T-cell (primary cell): ENCODE measurements around the gene TXN2. TPM values are rescaled to one million over a fixed set of nuclear protein-coding genes. Genes with fewer than 3 reads are reported as not detected.

Experiments
- ATAC-seq, 4 experiments: fragments of 200-7000 bp in 3 of 4; fragments of 150-1000 bp in 1 of 4; cut with Tn5 transposase; replicated peaks in 1 of 4; 1 replicate in 3 of 4; 2 replicates in 1 of 4; pipeline ENCODE4 v1.10.0; 2021; ENCODE audit warnings: moderate library complexity in 3 of 4, mild to moderate bottlenecking in 2 of 4, moderate number of reproducible peaks in 1 of 4
- CTCF ChIA-PET, 2 donors: fragments of 300-600 bp; sonication (Branson Sonifier 250); formaldehyde crosslinking; loops; one replicate each; lab custom pipeline; 2022; ENCODE audit warnings: antibody characterized with exemption in 2 of 2; lab: Charles Lee
- POLR2A ChIA-PET, 2 donors: fragments of 300-600 bp; sonication (Branson Sonifier 250); formaldehyde crosslinking; loops; one replicate each; lab custom pipeline; 2022; ENCODE audit warnings: antibody characterized with exemption in 2 of 2; lab: Charles Lee
- DNase-seq, 35 experiments: peaks; one replicate each; pipeline versions ENCODE4 v3.0.0 to v3.0.0-alpha.2; 2013 to 2023
- H3K27ac ChIP-seq: one replicate; pipeline ENCODE4 v1.5.1; 2013; ENCODE audit warnings: low read length
- H3K27me3 ChIP-seq, 2 experiments: replicated peaks in 1 of 2; 1 replicate in 1 of 2; 2 replicates in 1 of 2; pipeline versions ENCODE4 v1.6.1 to v1.7.0; 2013; ENCODE audit warnings: low read length in 1 of 2, mixed read lengths in 1 of 2; ENCODE audit not compliant: control insufficient read depth in 2 of 2, insufficient read depth in 2 of 2; ENCODE audit errors: extremely low read depth in 1 of 2
- H3K36me3 ChIP-seq, 2 donors: 1 replicate in 1 of 2; 2 replicates in 1 of 2; pipeline versions ENCODE4 v1.6.1 to v1.7.0; 2013; ENCODE audit warnings: low read length in 1 of 2; ENCODE audit not compliant: control insufficient read depth in 2 of 2, insufficient read depth in 1 of 2; ENCODE audit errors: extremely low read depth in 1 of 2
- H3K4me1 ChIP-seq, 2 experiments: 1 replicate in 1 of 2; 2 replicates in 1 of 2; pipeline versions ENCODE4 v1.6.1 to v1.7.0; 2013; ENCODE audit warnings: low read length in 2 of 2, mixed read lengths in 1 of 2; ENCODE audit not compliant: insufficient read depth in 2 of 2, control insufficient read depth in 1 of 2; ENCODE audit errors: extremely low read depth in 1 of 2
- H3K4me3 ChIP-seq, 2 donors: 1 replicate in 1 of 2; 2 replicates in 1 of 2; pipeline versions ENCODE4 v1.5.1 to v1.7.0; 2013; ENCODE audit warnings: mild to moderate bottlenecking in 2 of 2, low read length in 1 of 2, moderate library complexity in 1 of 2; ENCODE audit not compliant: control insufficient read depth in 1 of 2; ENCODE audit errors: extremely low read depth in 1 of 2
- H3K9me3 ChIP-seq: 2 replicates; pipeline ENCODE4 v1.7.0; 2013
- H3K27ac Mint-ChIP-seq, 2 donors: one replicate each; pipeline ENCODE4 v1.8.0; 2020 to 2021; ENCODE audit warnings: mild to moderate bottlenecking in 2 of 2, mixed read lengths in 2 of 2
- H3K27me3 Mint-ChIP-seq, 2 donors: one replicate each; pipeline ENCODE4 v1.8.0; 2021 to 2022; ENCODE audit warnings: mixed read lengths in 2 of 2
- H3K36me3 Mint-ChIP-seq: one replicate; pipeline ENCODE4 v1.8.0; 2021; ENCODE audit warnings: mixed read lengths
- H3K4me1 Mint-ChIP-seq, 3 donors: one replicate each; pipeline ENCODE4 v1.8.0; 2020 to 2022; ENCODE audit warnings: mixed read lengths in 3 of 3, mild to moderate bottlenecking in 1 of 3
- H3K4me3 Mint-ChIP-seq, 3 donors: one replicate each; pipeline ENCODE4 v1.8.0; 2020 to 2022; ENCODE audit warnings: mild to moderate bottlenecking in 3 of 3, mixed read lengths in 3 of 3, moderate library complexity in 3 of 3
- H3K9me3 Mint-ChIP-seq, 3 donors: one replicate each; pipeline ENCODE4 v1.8.0; 2020 to 2022; ENCODE audit warnings: mixed read lengths in 3 of 3
- WGBS: methylation state at CpG from one replicate; pipeline ENCODE4 v1.1.5; 2013; ENCODE audit warnings: missing lambda C conversion rate; ENCODE audit not compliant: insufficient coverage; 5-methylcytosine and 5-hydroxymethylcytosine counted together
- total RNA-seq, 35 experiments: library from RNA in 6 of 35; stranded (reverse) in 6 of 35; fragments of 120-200 nt in 1 of 35; gene quantifications; one replicate each; pipeline versions ENCODE4 v1.2.1 to v1.2.4 and lab custom pipeline; 2013 to 2026

The TXN2 gene
- total RNA-seq, 5 donors from 2014 or later (not counting 1 experiment from before 2014, with no cell fraction given), result 36.9 to 47.6 (median 45.4) TPM

DNA sequence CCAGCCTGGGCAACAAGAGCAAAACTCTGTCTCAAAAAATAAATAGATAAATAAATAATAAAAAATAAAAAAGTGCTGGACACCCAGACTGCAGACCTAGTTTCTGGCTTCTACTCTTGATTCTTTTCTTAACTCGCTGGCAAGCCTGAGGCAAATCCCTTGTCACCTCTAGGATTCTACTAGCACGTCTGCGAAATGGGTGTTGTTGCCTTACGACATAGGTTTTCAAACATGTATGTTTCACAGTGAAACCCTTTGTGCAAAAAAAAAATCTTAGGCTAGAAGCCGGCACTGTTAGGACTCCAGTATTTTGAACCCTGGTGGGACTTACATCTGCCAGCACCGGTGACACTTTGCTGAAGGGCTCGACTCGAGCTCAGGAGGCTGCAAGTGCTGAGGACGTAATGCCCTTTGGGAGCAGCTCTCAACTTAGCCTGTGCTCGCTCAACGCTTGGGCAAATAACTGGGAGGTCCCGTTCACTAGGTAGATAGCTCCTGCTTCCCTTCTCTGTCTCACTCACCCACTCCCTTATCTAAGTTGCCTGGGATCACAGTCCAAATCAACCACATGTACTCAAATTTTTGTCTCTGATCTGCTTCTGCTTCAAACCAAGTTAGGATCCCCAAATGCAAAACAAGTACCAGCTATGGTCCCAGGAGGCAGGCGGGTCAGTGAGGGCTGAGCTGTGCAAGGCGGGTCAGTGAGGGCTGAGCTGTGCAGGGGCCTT, 59.0 kb downstream of the TXN2 start:
- H3K27ac ChIP-seq, result no peak overlapping the region
- DNase-seq, result no peak
- H3K4me1 Mint-ChIP-seq, result peaks cover 26 to 33% (median 32%) of the 10 kb centered on the region in 3 donors
- H3K4me3 ChIP-seq, result no peak overlapping the region
- ChIA-PET CTCF (no interaction called here), POLR2A (no interaction called here)
- peaks cover 8 to 34% of the 10 kb centered on the region in 2 experiments for H3K4me1 ChIP-seq
- 93% methylated on average over 11 of the region's 14 CpGs for WGBS
- no peak overlapping the region for H3K4me3 Mint-ChIP-seq
- H3K27me3 Mint-ChIP-seq, result no peaks in the 10 kb centered on the region
- no peak for ATAC-seq
- H3K27me3 ChIP-seq, result no peaks in the 10 kb centered on the region
- no peaks in the 10 kb centered on the region for H3K36me3 ChIP-seq
- H3K36me3 Mint-ChIP-seq, result no peaks in the 10 kb centered on the region
- H3K9me3 Mint-ChIP-seq, result no peaks in the 10 kb centered on the region
- no peaks in the 10 kb centered on the region for H3K9me3 ChIP-seq
- no peak overlapping the region for H3K27ac Mint-ChIP-seq

DNA sequence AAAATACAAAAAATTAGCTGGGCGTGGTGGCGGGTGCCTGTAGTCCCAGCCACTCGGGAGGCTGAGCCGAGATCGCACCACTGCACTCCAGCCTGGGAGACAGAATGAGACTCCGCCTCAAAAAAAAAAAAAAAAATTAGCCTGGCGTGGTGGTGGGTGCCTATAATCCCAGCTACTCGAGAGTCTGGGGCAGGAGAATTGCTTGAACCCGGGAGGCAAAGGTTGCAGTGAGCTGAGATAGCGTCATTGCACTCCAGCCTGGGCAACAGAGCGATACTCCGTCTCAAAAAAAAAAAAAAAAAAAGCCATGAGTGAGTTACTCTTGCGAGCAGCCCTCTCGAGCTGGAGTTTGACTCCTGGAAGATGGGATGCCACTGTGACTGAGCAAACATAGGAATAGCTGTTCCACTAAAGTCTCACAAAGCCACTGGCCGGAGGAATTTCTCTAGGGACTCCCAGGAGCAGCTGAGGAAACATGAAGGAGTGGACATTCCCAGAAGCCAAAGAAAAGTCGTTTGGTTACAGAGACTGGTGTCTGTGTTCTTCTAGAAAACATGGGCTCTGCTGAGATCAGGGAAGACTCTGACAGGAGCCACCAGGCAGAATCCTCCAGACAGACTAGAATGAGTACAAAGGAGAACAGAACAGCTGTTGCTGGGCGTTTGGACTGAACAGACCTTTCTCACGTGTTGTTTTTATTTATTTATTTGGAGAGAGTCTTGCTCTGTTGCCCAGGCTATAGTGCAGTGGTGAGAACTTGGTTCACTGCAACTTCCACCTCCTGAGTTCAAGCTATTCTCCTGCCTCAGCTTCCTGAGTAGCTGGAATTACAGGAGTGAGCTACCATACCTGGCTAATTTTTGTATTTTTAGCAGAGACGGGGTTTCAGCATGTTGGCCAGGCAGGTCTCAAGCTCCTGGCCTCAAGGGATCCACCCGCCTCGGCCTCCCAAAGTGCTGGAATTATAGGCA, 61.2 kb downstream of the TXN2 start:
- no peak overlapping the region for H3K4me3 ChIP-seq
- H3K4me1 ChIP-seq, result peaks cover 6 to 29% of the 10 kb centered on the region in 2 experiments
- H3K36me3 ChIP-seq, result no peaks in the 10 kb centered on the region
- Mint-ChIP-seq H3K4me3 (peak overlapping the region in 1 of 3 donors; percentile 60), H3K9me3 (no peaks in the 10 kb centered on the region), H3K36me3 (no peaks in the 10 kb centered on the region), H3K27ac (no peak overlapping the region), H3K27me3 (no peaks in the 10 kb centered on the region), H3K4me1 (peaks cover 19 to 36% (median 22%) of the 10 kb centered on the region in 3 donors)
- H3K9me3 ChIP-seq, result no peaks in the 10 kb centered on the region
- ChIA-PET CTCF (interaction anchor here in 1 of 2 donors (0.7 kb wide), 1 partner anchor 11 kb away, joined by 7 read pairs; no protein-coding TSS in a partner anchor), POLR2A (interaction anchor here in 1 of 2 donors (0.7 kb wide), 1 partner anchor 71 kb away, joined by 4 read pairs; no protein-coding TSS in a partner anchor)
- ATAC-seq, result no peak
- WGBS, result 89% methylated on average over 12 of the region's 21 CpGs
- no peak for DNase-seq
- no peak overlapping the region for H3K27ac ChIP-seq
- H3K27me3 ChIP-seq, result no peaks in the 10 kb centered on the region

DNA sequence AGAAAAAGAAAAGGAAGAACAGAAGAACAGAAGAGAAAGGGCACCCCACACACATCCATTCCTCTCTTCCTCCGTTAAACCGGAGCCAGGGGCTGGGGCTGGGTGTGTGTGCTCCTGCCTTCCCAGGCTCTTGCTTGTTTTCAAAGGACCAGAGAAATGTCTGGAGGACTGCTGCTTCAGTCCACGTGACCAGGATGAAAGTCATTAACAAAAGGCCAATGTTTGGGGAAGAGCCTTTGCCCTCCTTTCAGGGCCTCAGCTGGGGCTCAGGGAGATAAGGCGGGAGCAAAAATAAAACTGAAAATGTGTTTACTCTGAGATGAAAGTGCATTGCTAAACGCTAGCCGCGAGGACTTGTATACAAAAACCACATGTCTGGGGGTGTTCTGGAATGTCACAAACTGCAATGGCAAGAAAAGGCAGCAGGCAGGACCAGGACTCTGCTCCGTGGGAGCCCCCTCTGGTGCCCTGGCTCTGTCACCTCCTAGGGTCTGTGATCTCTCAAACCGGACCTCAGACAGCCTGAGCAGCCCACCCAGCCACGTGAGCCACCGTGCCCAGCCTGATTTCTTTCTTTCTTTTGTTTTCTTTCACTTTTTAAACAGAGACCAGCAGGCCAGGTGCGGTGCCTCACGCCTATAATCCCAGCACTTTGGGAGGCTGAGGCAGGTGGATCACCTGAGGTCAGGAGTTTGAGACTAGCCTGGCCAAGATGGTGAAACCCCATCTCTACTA, 62.1 kb downstream of the TXN2 start:
- ChIA-PET CTCF (interaction anchor here in 1 of 2 donors (0.7 kb wide), 1 partner anchor 11 kb away, joined by 7 read pairs; no protein-coding TSS in a partner anchor), POLR2A (no interaction called here)
- H3K9me3 Mint-ChIP-seq, result no peaks in the 10 kb centered on the region
- H3K27me3 Mint-ChIP-seq, result no peaks in the 10 kb centered on the region
- no peaks in the 10 kb centered on the region for H3K9me3 ChIP-seq
- H3K27ac Mint-ChIP-seq, result peak overlapping the region; percentile 2 to 64
- ATAC-seq (peak in 2 of 4 experiments; percentile 32 to 50), DNase-seq (peak in 1 of 35 experiments; percentile 41)
- no peaks in the 10 kb centered on the region for H3K27me3 ChIP-seq
- H3K4me3 Mint-ChIP-seq, result peak overlapping the region in 2 of 3 donors; percentile 34 to 60
- H3K4me3 ChIP-seq, result peak overlapping the region in 1 of 2 donors; percentile 15
- WGBS, result 30% methylated on average over 10 of the region's 13 CpGs
- H3K36me3 ChIP-seq, result no peaks in the 10 kb centered on the region
- H3K27ac ChIP-seq, result no peak overlapping the region
- H3K4me1 Mint-ChIP-seq, result peaks cover 12 to 31% (median 17%) of the 10 kb centered on the region in 3 donors
- no peaks in the 10 kb centered on the region for H3K36me3 Mint-ChIP-seq
- H3K4me1 ChIP-seq, result peaks cover 6 to 25% of the 10 kb centered on the region in 2 experiments

DNA sequence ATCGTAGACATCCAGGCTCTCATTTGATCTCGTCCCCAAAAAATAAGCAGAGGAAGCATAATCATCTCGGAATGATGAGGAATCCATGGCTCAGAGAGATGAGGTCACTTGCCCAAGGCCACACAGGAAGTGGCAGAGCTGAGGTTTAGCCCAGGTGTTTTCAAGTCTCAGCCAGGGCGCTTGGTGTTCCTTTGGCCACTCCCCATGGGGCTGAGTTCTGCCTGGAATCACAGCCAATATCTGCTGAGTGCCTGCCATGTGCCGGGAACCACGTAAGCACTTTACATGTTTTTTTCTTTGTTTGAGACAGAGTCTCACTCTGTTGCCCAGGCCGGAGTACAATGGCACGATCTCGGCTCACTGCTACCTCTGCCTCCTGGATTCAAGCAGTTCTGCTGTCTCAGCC, 64.2 kb downstream of the TXN2 start:
- CTCF ChIA-PET, result no interaction called here

More for the DNA sequence above, 64.2 kb downstream of the TXN2 start:
- no peaks in the 10 kb centered on the region for H3K36me3 Mint-ChIP-seq
- Histone ChIP-seq H3K27ac (no peak overlapping the region), H3K9me3 (no peaks in the 10 kb centered on the region), H3K27me3 (no peaks in the 10 kb centered on the region), H3K4me3 (no peak overlapping the region), H3K4me1 (peaks cover 5 to 28% of the 10 kb centered on the region in 2 experiments), H3K36me3 (no peaks in the 10 kb centered on the region)
- H3K4me3 Mint-ChIP-seq, result no peak overlapping the region
- ATAC-seq, result no peak
- 81% methylated on average over 9 of the region's 9 CpGs for WGBS
- H3K27ac Mint-ChIP-seq, result no peak overlapping the region
- no peak for DNase-seq
- no peaks in the 10 kb centered on the region for H3K9me3 Mint-ChIP-seq
- H3K4me1 Mint-ChIP-seq, result peaks cover 12 to 30% (median 12%) of the 10 kb centered on the region in 3 donors
- POLR2A ChIA-PET, result no interaction called here
- H3K27me3 Mint-ChIP-seq, result no peaks in the 10 kb centered on the region

Other genes with a start within 250 kb of the TXN2 start
- 10 to 100 TPM; 38.3 to 80.7 (median 70.6) TPM for gene APOL2, start 242.1 kb downstream of the TXN2 start, total RNA-seq
- gene APOL1, start 228.5 kb downstream of the TXN2 start, total RNA-seq, result 10 to 100 TPM; 15.7 to 29.5 (median 19.8) TPM
- gene MYH9, start 93.7 kb downstream of the TXN2 start, total RNA-seq, result 1,000 to 10,000 TPM in 2 of 5 donors, 100 to 1,000 TPM in 3; 816 to 1,109 (median 896) TPM
- gene FOXRED2, start 25.4 kb upstream of the TXN2 start, total RNA-seq, result 1 to 10 TPM; 1.7 to 5.0 (median 3.2) TPM
- 100 to 1,000 TPM; 218 to 273 (median 242) TPM for gene EIF3D, start 47.5 kb upstream of the TXN2 start, total RNA-seq
- not detected for gene CACNG2, start 222.1 kb upstream of the TXN2 start, total RNA-seq